Activated CD4-positive, alpha-beta T cell treated with anti-CD3 and anti-CD28 coated beads, Interleukin-2, amount 50 U/mL, for 4 hours (primary cell): ENCODE data around the gene SLC38A8.

ENCODE experiments used
- DNase-seq, 2 experiments: peaks; one replicate each; pipeline ENCODE4 v3.0.0-alpha.2; 2020

The SLC38A8 gene

GRCh38 chr16:84042308-84042878 lies at the start of gene SLC38A8:
Gene SLC38A8, minus strand, starts transcription at chr16:84042795. Its CDS starts 638 bp downstream, at chr16:84042157.
- DNase-seq = no peak

- DNase-seq = no peak
Measured at GRCh38 chr16:84091460-84091859, 48.9 kb upstream of the SLC38A8 start.

GRCh38 chr16:84090211-84090610 lies 47.6 kb upstream of the SLC38A8 start:
- no peak for DNase-seq

- peak; percentile 21 to 30 for DNase-seq
Measured at GRCh38 chr16:84088695-84089395, 46.2 kb upstream of the SLC38A8 start.

GRCh38 chr16:84087466-84088151 lies 45.0 kb upstream of the SLC38A8 start:
- DNase-seq = no peak

GRCh38 chr16:84087001-84087400 lies 44.4 kb upstream of the SLC38A8 start:
- no peak for DNase-seq

GRCh38 chr16:84086341-84086740 lies 43.7 kb upstream of the SLC38A8 start:
- no peak for DNase-seq

- DNase-seq = no peak
Measured at GRCh38 chr16:84085773-84086172, 43.2 kb upstream of the SLC38A8 start.

GRCh38 chr16:84085271-84085667 lies 42.7 kb upstream of the SLC38A8 start:
- no peak for DNase-seq

GRCh38 chr16:84084570-84085270 lies 42.1 kb upstream of the SLC38A8 start:
- peak; percentile 63 for DNase-seq

- DNase-seq = no peak
Measured at GRCh38 chr16:84082835-84083569, 40.4 kb upstream of the SLC38A8 start.

GRCh38 chr16:84082110-84082509 lies 39.5 kb upstream of the SLC38A8 start:
- no peak for DNase-seq

GRCh38 chr16:84081446-84081989 lies 38.9 kb upstream of the SLC38A8 start:
- DNase-seq = no peak

- no peak for DNase-seq
Measured at GRCh38 chr16:84080813-84081212, 38.2 kb upstream of the SLC38A8 start.

- DNase-seq = no peak
Measured at GRCh38 chr16:84080378-84080777, 37.8 kb upstream of the SLC38A8 start.

GRCh38 chr16:84079664-84080063 lies 37.1 kb upstream of the SLC38A8 start:
- DNase-seq = no peak

- DNase-seq = no peak
Measured at GRCh38 chr16:84075376-84075775, 32.8 kb upstream of the SLC38A8 start.

GRCh38 chr16:84074721-84075120 lies 32.1 kb upstream of the SLC38A8 start:
- no peak for DNase-seq

- DNase-seq = no peak
Measured at GRCh38 chr16:84072014-84072413, 29.4 kb upstream of the SLC38A8 start.

GRCh38 chr16:84071121-84071520 lies 28.5 kb upstream of the SLC38A8 start:
- DNase-seq = no peak

GRCh38 chr16:84069540-84069939 lies 26.9 kb upstream of the SLC38A8 start:
- no peak for DNase-seq

GRCh38 chr16:84068783-84069462 lies 26.3 kb upstream of the SLC38A8 start:
- no peak for DNase-seq
